ENCODE data around the gene NOX5.
"Not testable (repeated sequence)": the region's sequence is repeated elsewhere in the genome, so short reads cannot be mapped to it uniquely, and the experiment has no call there.

The NOX5 gene

GRCh38 chr15:69014454-69014853 lies at the start of gene NOX5:
Gene NOX5 (plus strand): TSS chr15:69014695. CDS start chr15:69014736, 41 bp downstream.
- DNase-seq = no peak

- DNase-seq = no peak
Measured at GRCh38 chr15:68966996-68967395, 47.5 kb upstream of the NOX5 start.

GRCh38 chr15:68967948-68968347 lies 46.5 kb upstream of the NOX5 start:
- DNase-seq = no peak

GRCh38 chr15:68969298-68969697 lies 45.2 kb upstream of the NOX5 start:
- DNase-seq = no peak

- DNase-seq = no peak
Measured at GRCh38 chr15:68972201-68973065, 42.1 kb upstream of the NOX5 start.

- DNase-seq = not testable (repeated sequence)
Measured at GRCh38 chr15:68975651-68976160, 38.8 kb upstream of the NOX5 start.

- not testable (repeated sequence) for DNase-seq
Measured at GRCh38 chr15:68977426-68977825, 37.1 kb upstream of the NOX5 start.

GRCh38 chr15:68979006-68979405 lies 35.5 kb upstream of the NOX5 start:
- no peak for DNase-seq

GRCh38 chr15:68979816-68980215 lies 34.7 kb upstream of the NOX5 start:
- no peak for DNase-seq

- DNase-seq = no peak
Measured at GRCh38 chr15:68980786-68981185, 33.7 kb upstream of the NOX5 start.

GRCh38 chr15:68981941-68982340 lies 32.6 kb upstream of the NOX5 start:
- no peak for DNase-seq

GRCh38 chr15:68982976-68983563 lies 31.4 kb upstream of the NOX5 start:
- no peak for DNase-seq

- no peak for DNase-seq
Measured at GRCh38 chr15:68983961-68984481, 30.5 kb upstream of the NOX5 start.

GRCh38 chr15:68984586-68984985 lies 29.9 kb upstream of the NOX5 start:
- DNase-seq = no peak

- DNase-seq = no peak
Measured at GRCh38 chr15:68985361-68985891, 29.1 kb upstream of the NOX5 start.

GRCh38 chr15:68986322-68986721 lies 28.2 kb upstream of the NOX5 start:
- no peak for DNase-seq

GRCh38 chr15:68987120-68987519 lies 27.4 kb upstream of the NOX5 start:
- DNase-seq = no peak

GRCh38 chr15:68987676-68988075 lies 26.8 kb upstream of the NOX5 start:
- no peak for DNase-seq

GRCh38 chr15:68989541-68990230 lies 24.8 kb upstream of the NOX5 start:
- DNase-seq = no peak

GRCh38 chr15:68990231-68990991 lies 24.1 kb upstream of the NOX5 start:
- no peak for DNase-seq

GRCh38 chr15:68990992-68991500 lies 23.4 kb upstream of the NOX5 start:
- DNase-seq = no peak

- no peak for DNase-seq
Measured at GRCh38 chr15:68991723-68992122, 22.8 kb upstream of the NOX5 start.

Data from DMS153 (cell line).